GM18873 (cell line): ENCODE data around the gene SORBS2.

Source experiments
- ATAC-seq: cut with Tn5 transposase; IDR thresholded peaks from one replicate; pipeline ENCODE4 v1.9.1; 2021; ENCODE audit warnings: mild to moderate bottlenecking, moderate library complexity, moderate number of reproducible peaks; ENCODE audit not compliant: unreplicated experiment, low FRiP score

SORBS2 gene

DNA sequence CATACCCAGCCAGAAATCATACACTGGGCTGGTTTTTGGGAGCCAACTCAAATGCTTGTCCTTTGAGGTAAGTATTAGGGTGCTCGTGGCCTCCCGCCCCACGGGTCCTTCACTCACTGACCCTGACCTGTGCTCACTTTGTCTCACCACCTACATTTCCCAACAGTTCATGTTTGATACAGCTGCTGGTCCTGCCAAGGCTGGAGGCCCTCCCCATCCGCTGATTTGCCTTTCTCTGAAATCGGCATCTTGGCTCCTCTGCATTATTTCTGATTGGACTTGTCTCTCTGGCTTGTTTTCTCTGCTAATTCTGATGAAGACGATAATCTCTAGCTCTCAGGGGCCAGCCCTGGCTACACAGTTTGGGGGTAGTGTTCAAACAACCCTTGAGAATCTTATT lies 70.2 kb downstream of the SORBS2 start:
- no peak for ATAC-seq

DNA sequence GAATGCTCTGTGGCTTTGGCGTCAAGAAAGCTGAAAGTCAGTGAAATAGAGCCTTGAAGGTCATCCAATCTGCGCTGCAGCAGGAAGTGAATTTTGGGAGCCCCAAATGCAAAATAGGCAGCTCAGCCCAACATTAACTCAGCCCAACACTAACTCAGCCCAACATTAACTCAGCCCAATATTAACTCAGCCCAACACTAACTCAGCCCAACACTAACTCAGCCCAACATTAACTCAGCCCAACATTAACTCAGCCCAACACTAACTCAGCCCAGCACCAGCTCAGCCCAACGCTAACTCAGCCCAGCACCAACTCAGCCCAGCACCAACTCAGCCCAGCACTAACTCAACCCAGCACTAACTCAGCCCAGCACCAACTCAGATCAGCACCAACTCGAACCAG lies 71.5 kb downstream of the SORBS2 start:
- ATAC-seq, result no peak

DNA sequence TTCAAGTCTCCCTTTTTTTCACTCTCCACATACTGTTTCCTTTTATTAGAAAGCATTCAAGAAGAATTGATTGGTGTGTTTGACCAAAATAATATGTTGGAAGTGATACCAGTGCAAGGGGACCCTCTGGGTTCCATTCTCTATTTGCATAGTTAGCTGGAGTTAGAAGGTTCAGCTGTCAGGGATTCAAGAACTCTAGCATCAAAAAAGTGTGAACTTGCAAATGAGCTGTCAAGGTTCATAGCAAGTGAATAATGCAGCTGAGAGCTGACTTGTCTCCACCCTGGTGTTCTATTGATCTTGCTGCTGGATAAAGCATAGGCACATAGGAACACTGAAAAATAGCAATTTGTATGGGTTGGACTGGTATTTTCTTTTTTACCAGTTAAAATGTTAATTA lies 73.2 kb downstream of the SORBS2 start:
- ATAC-seq, result no peak

DNA sequence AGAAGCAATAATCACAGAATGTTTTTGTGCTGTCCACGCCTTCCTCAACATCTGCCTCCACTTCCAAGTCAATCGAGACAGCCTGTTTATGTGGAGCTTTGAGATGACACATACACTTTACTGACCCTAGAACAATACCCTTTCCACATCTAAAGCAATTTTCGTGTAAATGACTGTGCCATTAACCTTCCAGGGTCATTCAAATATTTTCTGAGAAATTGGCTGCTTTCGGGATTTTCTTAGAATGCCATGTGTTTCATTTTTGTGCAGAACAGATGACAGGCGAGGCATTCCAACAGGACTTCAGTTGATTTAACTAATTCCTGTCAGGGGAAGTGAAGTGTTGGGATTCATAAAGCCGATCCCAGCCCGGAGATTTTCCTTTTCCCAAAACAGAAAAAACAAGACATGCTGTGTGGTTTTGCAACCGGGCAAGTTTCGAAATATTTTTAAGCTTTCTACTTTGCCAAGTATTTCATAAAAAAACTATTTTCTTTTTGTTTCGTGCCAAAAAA lies 73.9 kb downstream of the SORBS2 start:
- no peak for ATAC-seq

DNA sequence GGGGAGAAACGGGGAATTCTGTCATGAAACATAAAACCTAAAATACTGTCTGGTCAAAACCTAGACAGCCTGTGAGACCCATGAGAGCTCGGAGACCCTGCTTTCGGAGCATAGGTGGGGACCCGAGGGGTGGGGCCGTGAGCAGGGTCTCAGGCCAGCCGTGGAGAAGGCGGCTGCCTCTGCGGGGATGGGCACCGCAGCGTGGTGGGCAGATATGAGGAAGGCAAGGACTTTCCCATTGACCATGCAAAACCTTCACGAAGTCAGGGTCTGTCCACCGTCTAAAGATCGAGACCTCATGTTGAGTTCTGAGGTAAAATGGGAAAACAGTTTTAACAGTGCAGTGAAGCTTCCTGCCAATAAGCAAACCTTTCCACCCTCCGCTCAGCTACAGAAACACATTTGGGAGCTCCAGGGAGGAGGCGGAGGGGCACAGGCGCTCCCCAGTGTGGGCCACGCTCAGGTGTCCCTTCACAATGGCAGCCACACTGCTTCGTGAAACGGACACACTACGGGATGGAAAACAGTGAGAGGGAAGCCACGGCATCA lies 74.4 kb downstream of the SORBS2 start:
- no peak for ATAC-seq

DNA sequence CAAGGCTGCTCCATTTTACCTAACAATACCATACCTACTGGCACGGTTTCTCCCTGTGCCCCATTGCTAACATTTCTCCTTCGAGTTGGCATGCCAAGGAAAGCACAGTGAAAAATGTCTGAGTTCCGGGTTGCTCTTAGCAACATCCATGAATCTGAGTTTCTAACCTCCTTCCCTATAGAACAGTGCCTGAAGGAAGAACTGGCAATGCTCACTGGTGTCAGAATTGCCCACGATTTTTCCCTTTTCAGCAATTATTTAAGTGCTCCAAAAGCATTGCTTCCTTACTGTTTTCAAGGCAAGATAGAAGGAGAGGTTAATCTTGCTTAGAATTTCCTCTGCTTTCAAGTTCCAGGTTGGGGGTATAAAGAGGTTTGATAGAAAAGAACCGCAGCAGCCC lies 75.1 kb downstream of the SORBS2 start:
- no peak for ATAC-seq

DNA sequence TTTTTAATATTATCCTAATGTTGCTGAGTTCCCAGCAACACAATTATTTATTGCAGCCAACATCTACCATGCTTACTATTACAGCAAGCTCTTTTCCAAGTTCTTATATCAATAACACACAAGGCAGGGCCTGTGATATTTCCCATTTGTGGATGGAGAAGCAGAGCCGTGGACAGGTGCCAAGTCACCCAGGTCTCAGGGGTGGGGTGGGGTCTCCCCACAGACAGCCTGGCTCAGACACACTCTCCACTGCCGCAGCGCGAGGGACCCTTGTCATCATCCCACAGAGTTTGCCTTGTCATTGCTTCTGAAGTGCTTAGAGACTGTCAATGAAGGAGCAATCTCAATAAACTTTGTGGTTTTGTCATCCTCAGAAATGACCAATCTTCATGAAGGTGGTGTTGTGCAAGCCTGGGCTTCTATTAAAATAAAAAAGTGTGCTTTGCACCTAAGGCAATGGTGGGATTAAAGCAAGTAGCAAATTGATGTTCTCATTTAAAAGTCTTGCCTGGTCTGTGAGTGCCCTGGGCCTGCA lies 76.1 kb downstream of the SORBS2 start:
- ATAC-seq, result no peak

DNA sequence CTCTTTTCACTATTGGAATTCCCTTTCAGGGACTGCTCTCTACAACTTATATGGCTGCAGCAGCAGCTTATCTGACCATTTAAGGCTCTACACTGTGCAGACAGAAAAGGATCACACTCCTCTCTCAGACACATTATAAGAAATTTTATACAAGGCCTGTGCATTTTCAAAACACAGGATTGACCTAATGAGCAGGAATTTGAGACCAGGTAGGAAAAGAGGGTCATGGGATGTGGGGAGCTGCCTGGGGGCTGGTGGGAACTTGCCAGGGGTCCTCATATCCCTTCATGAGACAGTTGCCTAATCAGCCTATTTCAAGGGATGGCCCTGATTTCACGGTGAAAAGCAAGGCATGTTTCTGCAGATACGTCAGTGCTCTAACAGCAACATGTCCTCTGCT lies 77.1 kb downstream of the SORBS2 start:
- no peak for ATAC-seq

DNA sequence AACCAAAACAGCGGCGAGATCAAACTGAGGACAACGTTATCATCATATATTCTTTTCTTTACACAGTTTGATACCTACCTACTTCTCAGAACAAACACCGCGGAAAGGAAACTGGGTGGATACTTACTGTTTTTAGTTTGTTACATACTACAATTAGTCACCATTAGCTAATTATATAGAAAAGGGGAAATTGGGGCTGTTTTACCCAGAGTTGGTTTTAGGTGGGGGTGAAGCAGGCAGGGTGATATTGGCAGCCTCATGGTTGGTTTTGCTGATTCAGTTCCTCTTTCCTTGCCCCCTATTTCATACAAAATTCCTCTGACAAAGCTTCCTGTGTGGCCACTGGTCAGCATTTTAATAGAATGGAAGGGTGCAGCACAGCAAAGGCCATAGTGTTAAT lies 77.8 kb downstream of the SORBS2 start:
- ATAC-seq, result peak; percentile 70

DNA sequence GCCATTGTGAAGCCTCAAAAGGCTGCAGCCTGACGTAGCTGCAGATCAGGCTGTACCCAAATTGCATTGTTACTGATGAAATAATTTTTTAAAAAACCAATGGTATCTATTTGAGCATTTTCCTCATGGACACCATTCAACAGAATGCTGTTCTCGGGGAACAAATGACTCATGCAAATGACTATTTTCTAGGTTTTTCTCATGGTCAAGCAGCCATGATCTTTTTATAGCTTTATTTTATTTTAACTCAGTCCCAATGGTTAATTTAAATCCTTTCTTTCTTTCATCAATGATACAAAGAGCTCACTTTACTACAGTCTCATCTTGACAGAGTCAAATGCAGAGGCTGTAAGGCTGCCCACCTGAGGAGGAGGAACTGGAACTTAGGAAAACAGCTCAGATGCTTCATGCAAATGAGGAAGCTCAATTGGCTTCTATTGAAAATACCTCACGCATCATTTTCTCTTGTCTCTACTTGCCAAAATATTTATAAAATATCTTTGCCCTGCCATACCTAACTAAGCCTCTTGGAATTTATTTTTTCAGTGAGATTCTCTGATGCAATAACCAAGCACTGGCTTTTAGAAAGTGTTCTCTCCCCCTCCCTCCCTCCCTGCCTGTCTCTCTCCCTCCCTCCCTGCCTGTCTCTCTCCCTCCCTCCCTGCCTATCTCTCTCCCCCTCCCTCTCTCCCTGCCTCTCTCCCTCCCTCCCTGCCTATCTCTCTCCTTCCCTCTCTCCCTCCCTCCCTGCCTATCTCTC lies 81.0 kb downstream of the SORBS2 start:
- peak; percentile 44 for ATAC-seq

DNA sequence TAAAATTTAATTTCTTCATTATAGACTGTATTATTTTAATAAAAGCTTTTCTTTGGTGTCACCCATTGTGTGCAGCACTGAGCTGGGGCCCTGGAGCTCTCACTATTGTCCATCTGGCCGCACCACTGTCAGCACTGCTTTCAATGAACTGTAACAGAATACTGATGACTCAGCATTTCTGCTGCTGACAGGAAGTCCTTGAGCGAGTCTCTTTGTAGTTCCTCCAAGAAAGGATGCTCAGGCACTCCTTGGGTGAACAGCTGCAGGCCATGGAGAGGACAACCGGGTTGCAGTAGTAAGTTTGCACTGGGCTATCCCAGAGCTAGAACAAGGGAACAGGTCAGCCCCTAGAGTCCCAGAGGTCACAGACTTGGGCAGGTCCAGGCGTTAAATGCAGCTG lies 81.6 kb downstream of the SORBS2 start:
- ATAC-seq, result peak; percentile 46

DNA sequence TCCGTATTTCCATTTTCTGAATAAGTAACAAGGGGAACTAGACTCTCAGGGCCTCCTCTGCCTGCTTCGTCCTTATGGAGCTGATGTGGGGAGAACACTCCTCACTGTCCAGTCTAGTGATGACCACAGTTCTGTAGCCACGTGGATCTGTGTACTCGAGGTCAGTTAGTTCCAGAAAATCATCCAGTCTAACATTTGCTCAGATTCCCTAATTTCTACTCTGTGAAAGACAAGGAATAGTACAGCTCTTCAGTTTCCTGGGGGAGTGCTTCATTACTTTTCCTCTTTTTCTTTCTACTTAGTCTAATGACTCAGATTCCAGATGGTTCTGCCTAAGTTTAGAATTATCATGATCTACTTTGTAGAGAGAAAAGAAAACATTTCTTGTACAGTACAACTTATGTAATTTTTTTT lies 82.6 kb downstream of the SORBS2 start:
- no peak for ATAC-seq

DNA sequence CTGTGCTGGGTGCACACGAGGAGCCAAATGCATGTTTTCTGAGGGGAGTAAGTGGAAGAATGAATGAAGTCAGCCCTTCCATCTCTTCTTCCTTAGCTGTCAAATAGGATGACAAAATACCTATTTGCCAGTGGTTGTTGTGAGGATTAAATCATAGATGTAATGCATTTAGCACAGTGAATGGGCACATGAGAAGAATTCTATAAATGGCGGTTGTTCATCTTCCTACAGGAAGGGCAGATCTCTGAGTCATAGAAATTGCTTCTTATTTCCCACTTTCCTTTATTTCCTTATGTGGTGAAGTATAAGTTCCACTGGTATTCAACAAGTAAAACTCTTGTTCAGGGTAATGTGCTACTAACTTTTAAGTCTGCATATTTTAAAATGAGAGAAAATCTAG lies 83.1 kb downstream of the SORBS2 start:
- no peak for ATAC-seq

DNA sequence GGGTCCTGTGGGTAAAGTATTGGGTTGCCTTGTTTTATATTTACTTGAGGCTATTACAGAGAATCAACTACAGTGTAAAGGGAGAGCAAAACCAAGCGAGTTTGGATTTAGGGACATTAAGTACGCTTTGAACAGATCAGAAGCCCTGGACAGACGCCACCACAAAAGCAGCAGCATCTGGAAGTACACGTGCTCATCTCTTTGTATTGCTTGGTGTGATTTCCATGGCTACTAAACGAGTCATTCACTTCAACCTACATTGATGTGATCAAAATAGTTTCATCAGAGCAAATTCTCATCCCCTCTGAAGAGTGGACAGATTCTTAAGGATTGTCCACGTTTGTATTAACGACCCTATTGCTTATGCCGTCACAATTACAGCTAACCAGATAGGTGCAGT lies 85.1 kb downstream of the SORBS2 start:
- no peak for ATAC-seq

DNA sequence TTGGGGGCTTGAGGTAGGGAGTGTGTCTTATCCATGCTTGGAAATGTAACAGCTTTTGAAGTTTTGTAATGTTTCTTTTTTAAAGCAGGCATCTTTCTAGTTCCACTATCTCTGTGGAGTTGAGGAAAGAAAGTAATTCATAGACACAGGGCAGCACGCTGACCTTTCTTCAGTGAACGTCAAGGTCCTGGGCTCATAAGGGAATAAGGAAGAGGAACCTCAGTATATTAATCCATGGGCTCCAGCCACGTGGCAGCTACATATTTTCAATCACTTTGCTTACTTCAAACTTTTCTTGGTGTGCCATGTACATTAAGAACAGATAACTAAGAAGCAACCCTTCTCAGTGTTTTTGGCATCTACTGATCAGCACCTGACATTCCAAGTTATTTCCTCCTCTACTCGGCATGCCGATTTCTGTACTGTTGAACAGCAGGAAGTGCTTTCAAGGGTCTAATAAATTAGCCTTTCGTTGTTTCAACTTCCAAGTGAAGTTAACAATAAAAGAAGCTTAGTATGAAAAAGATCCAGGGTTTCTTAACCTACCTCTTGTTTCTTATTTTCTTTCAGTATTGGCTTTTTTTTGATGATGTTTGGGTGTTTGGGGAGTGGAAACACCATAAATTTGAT lies 88.2 kb downstream of the SORBS2 start:
- ATAC-seq, result no peak

DNA sequence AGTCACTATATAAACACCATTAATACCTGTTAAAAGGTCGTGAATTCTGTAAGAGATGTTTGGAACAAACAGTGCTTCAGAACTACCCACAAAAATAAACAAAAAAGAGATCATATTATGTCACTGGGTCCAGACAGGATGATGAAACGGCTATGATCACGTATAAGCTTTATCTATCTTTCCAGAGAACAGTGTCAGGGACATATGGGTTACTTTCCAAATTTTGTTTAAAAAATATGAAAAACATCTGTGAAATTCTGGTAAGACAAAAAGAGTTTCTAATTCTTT lies 90.0 kb downstream of the SORBS2 start:
- no peak for ATAC-seq

DNA sequence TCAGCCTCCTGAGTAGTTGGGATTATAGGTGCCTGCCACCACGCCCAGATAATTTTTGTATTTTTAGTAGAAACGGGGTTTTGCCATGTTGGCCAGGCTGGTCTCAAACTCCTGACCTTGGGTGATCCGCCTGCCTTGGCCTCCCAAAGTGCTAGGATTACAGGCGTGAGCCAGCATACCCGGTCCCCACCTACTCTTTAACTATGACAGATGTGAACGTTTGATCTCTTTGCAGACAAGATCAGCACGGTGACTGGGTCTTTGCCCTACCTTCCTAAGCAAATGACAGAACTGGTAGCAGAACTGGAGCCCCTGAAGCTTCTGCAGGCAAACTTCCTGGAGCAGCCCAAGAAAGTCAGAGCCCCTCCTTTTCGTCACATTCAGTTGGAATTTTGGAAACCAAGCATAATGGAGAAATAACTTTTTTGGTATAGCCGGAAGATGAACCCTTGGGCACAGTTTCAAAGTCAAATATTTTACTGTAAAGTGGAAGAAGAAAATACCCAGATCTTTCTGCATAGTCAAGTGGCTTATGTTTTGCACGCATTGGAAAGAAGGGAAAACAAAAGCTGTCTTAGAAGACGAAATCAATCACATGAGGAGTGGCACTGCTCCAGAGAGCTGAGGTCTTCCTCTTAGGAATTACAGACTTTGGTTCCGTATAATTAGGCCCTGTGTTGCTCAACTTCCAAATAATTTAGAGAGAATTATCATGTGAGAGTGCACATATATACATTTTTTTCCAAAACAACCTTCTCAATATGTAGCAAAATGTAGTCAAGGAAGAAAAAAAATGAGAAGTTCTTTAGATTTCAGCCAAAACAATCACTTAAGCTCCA lies 90.6 kb downstream of the SORBS2 start:
- ATAC-seq, result no peak

DNA sequence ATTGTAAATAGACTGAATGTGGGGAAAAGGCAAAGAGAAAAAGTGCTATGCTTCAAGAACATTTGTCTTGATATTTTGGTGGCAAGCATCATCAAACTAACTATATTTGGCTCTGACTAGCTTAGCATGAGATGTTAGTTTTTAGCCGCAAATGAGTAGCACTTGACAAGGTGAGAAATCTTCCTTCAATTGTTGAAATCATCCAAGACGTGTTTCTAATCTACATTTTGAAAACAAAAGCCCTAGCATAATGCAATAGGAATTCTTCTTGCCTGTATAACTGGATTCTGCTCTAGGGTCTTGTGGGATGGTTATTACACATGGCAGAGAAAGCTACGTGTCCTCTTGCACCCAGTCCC lies 92.5 kb downstream of the SORBS2 start:
- no peak for ATAC-seq

DNA sequence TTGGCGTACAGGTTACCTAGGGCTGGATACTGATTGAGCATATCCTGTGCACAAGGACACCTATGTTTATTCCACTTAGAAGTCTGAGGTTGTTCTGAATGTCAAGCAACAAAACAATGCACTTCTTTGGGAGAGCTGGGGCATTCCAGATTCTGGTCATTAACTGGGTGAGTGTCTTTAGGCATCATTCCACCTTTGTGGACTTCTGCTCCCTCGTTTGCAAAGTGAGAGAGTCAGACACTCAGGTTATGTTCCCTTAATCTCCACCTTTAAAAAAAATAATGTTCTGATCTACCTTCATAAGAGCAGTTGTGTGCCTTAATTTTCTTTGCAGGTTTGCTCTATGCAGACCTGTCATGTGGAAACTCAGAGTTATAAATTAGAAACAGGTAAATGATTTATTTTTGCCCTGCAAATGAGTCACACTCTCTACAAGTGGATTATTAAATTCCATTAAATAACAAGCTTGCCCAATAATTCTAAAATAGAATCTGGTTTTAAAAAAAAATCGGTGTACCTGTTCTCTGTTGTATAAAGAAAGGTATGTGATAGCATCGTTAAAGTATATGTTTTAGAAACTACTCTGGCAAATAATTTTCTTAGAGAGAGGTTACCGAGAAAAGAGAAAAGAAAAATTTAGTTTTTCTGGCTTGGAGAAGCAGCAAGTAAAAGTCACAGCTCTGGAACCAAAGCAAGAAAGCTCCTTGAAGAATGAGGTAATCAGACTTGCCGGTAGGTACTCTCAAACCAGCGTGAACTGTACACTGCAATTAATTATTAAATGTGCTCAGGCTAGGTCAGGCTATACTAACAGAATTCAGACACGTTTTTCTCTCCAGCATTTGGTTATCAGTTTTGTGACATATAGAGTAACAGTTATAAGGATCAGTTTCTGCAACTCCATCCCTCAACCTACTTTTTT lies 93.2 kb downstream of the SORBS2 start:
- no peak for ATAC-seq

DNA sequence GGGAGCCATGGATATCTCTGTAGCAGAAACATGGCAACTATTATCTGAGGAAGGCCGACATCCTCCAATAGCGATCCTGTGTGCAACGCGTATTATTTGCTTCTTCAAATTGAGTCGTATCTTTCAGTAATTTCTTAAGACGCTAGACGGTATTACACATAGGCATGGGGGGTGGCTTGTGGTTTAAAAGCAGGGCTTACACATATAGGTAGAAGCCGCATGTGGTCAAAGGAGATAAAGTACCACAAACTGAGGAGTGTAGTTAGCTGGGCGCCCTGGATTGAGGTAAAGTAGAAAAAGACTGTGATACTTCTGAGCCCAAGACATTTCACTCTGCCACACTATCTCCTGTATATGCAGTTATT lies 94.6 kb downstream of the SORBS2 start:
- no peak for ATAC-seq
